HepG2 (cell line): ENCODE results near the gene RFC1.

Source experiments
- CREB1 ChIP-seq, 2 experiments: fragments of 450-650 bp in 1 of 2; IDR thresholded peaks; 2 replicates each; pipeline ENCODE4 v1.6.1; 2016 to 2017; ENCODE audit warnings: control low read depth in 1 of 2, mild to moderate bottlenecking in 1 of 2, missing compliant biosample characterization in 1 of 2, missing genetic modification characterization in 1 of 2
- ZBTB8A ChIP-seq: sonication (generic); formaldehyde crosslinking; IDR thresholded peaks from 2 replicates; pipeline ENCODE4 v1.4.0; 2020; ENCODE audit warnings: mild to moderate bottlenecking, low read depth, missing genetic modification reagents, borderline replicate concordance

- TF ChIP-seq CREB1 (IDR thresholded peaks at IDR 0.05): no peak
- no peak for TF ChIP-seq CREB1 (CRISPR knock-in tag; IDR thresholded peaks at IDR 0.05)
- no peak for TF ChIP-seq ZBTB8A (CRISPR knock-in tag)
Observed at GRCh38 chr4:39335566-39335965, 30.6 kb downstream of the RFC1 start.
